K562 (cell line): Measurements from ENCODE around the gene GPX7. TPM values are rescaled to one million over a fixed set of nuclear protein-coding genes. Genes with fewer than 3 reads are reported as not detected.

Experiments
- ATAC-seq: fragments of 200-7000 bp; cut with Tn5 transposase; 3 replicates; pipeline ENCODE4 v1.9.1; 2020; ENCODE audit warnings: moderate library complexity
- Bru-seq: library from RNA; stranded (reverse); fragments of 400-500 nt; gene quantifications from one replicate; lab custom pipeline; 2021; lab: Mats Ljungman, UMichigan
- BruChase-seq, 2 experiments: library from RNA; stranded (reverse); fragments of 400-500 nt; gene quantifications; one replicate each; lab custom pipeline; 2021; lab: Mats Ljungman, UMichigan
- BruUV-seq: library from RNA; stranded (reverse); fragments of 400-500 nt; replicated peaks from 2 replicates; lab custom pipeline; 2021; lab: Mats Ljungman, UMichigan
- CTCF ChIA-PET: fragments of 300-600 bp; formaldehyde crosslinking; extraction: SDS; loops from one replicate; lab custom pipeline; 2021; ENCODE audit warnings: low intra/inter-chr PET ratio; lab: Yijun Ruan, JAX
- POLR2A ChIA-PET: fragments of 300-600, 350-650 bp; sonication (Branson Sonifier 250); formaldehyde crosslinking; extraction: SDS; loops from one replicate; lab custom pipeline; 2021; ENCODE audit warnings: antibody characterized with exemption, inconsistent platforms; lab: Yijun Ruan, JAX
- DNase-seq, 4 experiments: peaks; one replicate each; pipeline versions ENCODE4 v3.0.0 to v3.0.0-alpha.2; 2011 to 2018; ENCODE audit warnings: low spot score in 3 of 4, mixed read lengths in 3 of 4; ENCODE audit errors: extremely low read depth in 1 of 4
- FAIRE-seq: peaks from 2 replicates; lab custom pipeline; 2011; peaks lifted over from hg19 to GRCh38; lab: Jason Lieb, UNC
- H2AFZ ChIP-seq: 2 replicates; pipeline ENCODE4 v1.6.0; 2011; ENCODE audit warnings: low read depth, low read length, control low read depth, inconsistent platforms
- H3K27ac ChIP-seq: fragments of 200-600 bp; 3 replicates; pipeline ENCODE4 v1.8.0; 2011; ENCODE audit warnings: low read depth, mild to moderate bottlenecking, control low read depth, inconsistent platforms, low read length, moderate library complexity, mixed read lengths; ENCODE audit errors: extremely low read depth
- H3K27me3 ChIP-seq, 2 experiments: fragments of 300-600 bp in 1 of 2; 2 replicates in 1 of 2; 3 replicates in 1 of 2; pipeline versions ENCODE4 v1.6.0 to v1.8.0; 2011; ENCODE audit warnings: inconsistent platforms in 2 of 2, low read length in 2 of 2, mild to moderate bottlenecking in 1 of 2, mixed read lengths in 1 of 2, moderate library complexity in 1 of 2; ENCODE audit not compliant: control insufficient read depth in 2 of 2, insufficient read depth in 2 of 2
- H3K36me3 ChIP-seq: fragments of 300-600 bp; 3 replicates; pipeline ENCODE4 v1.8.0; 2011; ENCODE audit warnings: mild to moderate bottlenecking, low read length, inconsistent platforms; ENCODE audit not compliant: control insufficient read depth, insufficient read depth
- H3K4me1 ChIP-seq, 2 experiments: fragments of 200-600 bp in 1 of 2; replicated peaks in 1 of 2; 2 replicates in 1 of 2; 3 replicates in 1 of 2; pipeline versions ENCODE4 v1.5.1 to v1.8.0; 2011; ENCODE audit warnings: inconsistent platforms in 2 of 2, low read length in 2 of 2, mild to moderate bottlenecking in 1 of 2, mixed read lengths in 1 of 2, moderate library complexity in 1 of 2; ENCODE audit not compliant: control insufficient read depth in 2 of 2, insufficient read depth in 2 of 2
- H3K4me2 ChIP-seq: 2 replicates; pipeline ENCODE4 v1.6.1; 2011; ENCODE audit warnings: low read length, control low read depth, inconsistent platforms, mixed read lengths; ENCODE audit not compliant: insufficient read depth
- H3K4me3 ChIP-seq: fragments of 200-600 bp; sonication (generic), shearing (Covaris generic); 2 replicates; pipeline ENCODE4 v1.5.1; 2016; ENCODE audit warnings: control low read depth, inconsistent platforms
- H3K79me2 ChIP-seq: fragments of 200-600 bp; 3 replicates; pipeline ENCODE4 v1.8.0; 2011; ENCODE audit warnings: low read length, inconsistent platforms; ENCODE audit not compliant: control insufficient read depth, insufficient read depth
- H3K9ac ChIP-seq, 2 experiments: 2 replicates each; pipeline versions ENCODE4 v1.6.0 to v1.6.1; 2011; ENCODE audit warnings: low read depth in 2 of 2, low read length in 2 of 2, control low read depth in 1 of 2, inconsistent platforms in 1 of 2, mild to moderate bottlenecking in 1 of 2, mixed read lengths in 1 of 2; ENCODE audit not compliant: insufficient read depth in 1 of 2
- H3K9me1 ChIP-seq: one replicate; pipeline ENCODE4 v1.6.0; 2011; ENCODE audit warnings: inconsistent platforms, mild to moderate bottlenecking, low read length, moderate library complexity; ENCODE audit not compliant: control insufficient read depth, insufficient read depth
- H3K9me3 ChIP-seq: replicated peaks from 2 replicates; pipeline ENCODE4 v1.5.1; 2011; ENCODE audit warnings: low read depth, low read length, inconsistent platforms; ENCODE audit not compliant: control insufficient read depth, insufficient read depth
- H4K20me1 ChIP-seq: replicated peaks from 2 replicates; pipeline ENCODE4 v1.6.1; 2011; ENCODE audit warnings: low read length, inconsistent platforms, mixed read lengths; ENCODE audit not compliant: control insufficient read depth, insufficient read depth
- EZH2 ChIP-seq: IDR thresholded peaks from 2 replicates; pipeline ENCODE4 v1.6.1; 2012; ENCODE audit warnings: low read depth, mild to moderate bottlenecking, inconsistent platforms, low read length, borderline replicate concordance
- FOXA1 ChIP-seq: fragments of 450-650 bp; IDR thresholded peaks from 2 replicates; pipeline ENCODE4 v1.6.1; 2016; ENCODE audit warnings: mild to moderate bottlenecking, borderline replicate concordance
- KDM4B ChIP-seq, 2 experiments: fragments of 450-650 bp in 1 of 2; sonication (generic) in 1 of 2; IDR thresholded peaks; 2 replicates each; pipeline ENCODE4 v1.6.1; 2016 to 2017; ENCODE audit warnings: borderline replicate concordance in 2 of 2, antibody characterized with exemption in 1 of 2, low read depth in 1 of 2, mild to moderate bottlenecking in 1 of 2
- PRPF4 ChIP-seq: fragments of 200-400 bp; formaldehyde crosslinking; IDR thresholded peaks from one replicate; pipeline ENCODE4 v1.6.1; 2017; ENCODE audit warnings: low read length, low read depth, mild to moderate bottlenecking; ENCODE audit not compliant: insufficient read depth, poor library complexity, severe bottlenecking
- ZNF444 ChIP-seq: fragments of 250-450 bp; sonication (Bioruptor Pico); IDR thresholded peaks from 2 replicates; pipeline ENCODE4 v1.4.0; 2020; ENCODE audit warnings: mild to moderate bottlenecking, moderate library complexity
- WGBS: fragments of 100-300 bp; shearing (Covaris generic); methylation state at CpG from one replicate; pipeline ENCODE4 v1.1.6; 2016; ENCODE audit warnings: low coverage, mixed read lengths; ENCODE audit not compliant: insufficient coverage; ENCODE audit errors: missing lambda C conversion rate; 5-methylcytosine and 5-hydroxymethylcytosine counted together
- in situ Hi-C: fragments of 300-500 bp; cut with MboI; formaldehyde crosslinking; loops from 4 replicates; pipeline ENCODE4 v1.15.0; 2018; ENCODE audit warnings: inconsistent platforms, mixed read lengths
- intact Hi-C: fragments of 100-400 bp; cut with micrococcal nuclease; formaldehyde crosslinking; loops from 2 replicates; pipeline ENCODE4 v1.14.2; 2022
- long read RNA-seq, 3 experiments: library from polyadenylated mRNA in 2 of 3; library from RNA in 1 of 3; unstranded in 2 of 3; stranded (forward) in 1 of 3; transcript quantifications; one replicate each; pipeline ENCODE4 v2.0.0, GENCODE V29; 2019 to 2022
- polyA minus RNA-seq, 3 experiments: library from RNA; depleted of rRNA, polyadenylated mRNA; stranded (reverse); fragments of >200 nt; gene quantifications; 2 replicates each; pipeline ENCODE4 v1.2.3, GENCODE V29; 2011
- polyA plus RNA-seq, 8 experiments: library from polyadenylated mRNA; depleted of rRNA in 4 of 8; stranded (reverse) in 5 of 8; unstranded in 3 of 8; fragments of >200 nt; fragmentation: Nextera tagmentation in 2 of 8; fragmentation: Illumina TruSeq in 1 of 8; extraction: Ambion mirVana in 2 of 8; extraction: Trizol in 1 of 8; gene quantifications; 2 replicates each; pipeline versions ENCODE4 v1.2.1 to v1.2.3, GENCODE V29; 2011 to 2014; ENCODE audit warnings: inconsistent platforms in 1 of 8, missing spikeins in 1 of 8
- total RNA-seq, 7 experiments: library from RNA; depleted of rRNA in 6 of 7; stranded (reverse); fragments of >200 nt in 6 of 7; fragmentation: Illumina TruSeq in 2 of 7; extraction: Trizol in 2 of 7; gene quantifications; 2 replicates each; pipeline versions ENCODE4 v1.2.1 to v1.2.3, GENCODE V29; 2011 to 2021; ENCODE audit warnings: low replicate concordance in 1 of 7
- TF ChIP-seq, protein P1 (sequence below): sonication (generic); formaldehyde crosslinking; IDR thresholded peaks from 2 replicates; pipeline ENCODE4 v1.8.1; 2023; ENCODE audit warnings: mild to moderate bottlenecking, missing genetic modification reagents

GPX7 gene
- not detected in 2 replicates for total RNA-seq (2011; cell fraction: chromatin; rRNA removed; ENCODE audit: low replicate concordance)
- total RNA-seq (2011; cell fraction: nucleolus; rRNA removed), result not detected in 2 replicates
- total RNA-seq (2011; cell fraction: nucleoplasm; rRNA removed), result not detected in 2 replicates
- total RNA-seq (2014; rRNA removed), result not detected in 2 replicates
- not detected in 2 replicates for total RNA-seq (2014; rRNA removed; fragmentation: Illumina TruSeq; extraction: Trizol)
- total RNA-seq (2015; rRNA removed; fragmentation: Illumina TruSeq; extraction: Trizol), result not detected in 2 replicates
- total RNA-seq (2021), result not detected in 2 replicates
- polyA plus RNA-seq (2011; rRNA removed), result 0.07 TPM in 1 of 2 replicates, not detected in the other
- 0.13 TPM in 1 of 2 replicates, not detected in the other for polyA plus RNA-seq (2011; cell fraction: cytosol; rRNA removed)
- polyA plus RNA-seq (2011; cell fraction: nucleus; rRNA removed), result 0.13 TPM in 1 of 2 replicates, not detected in the other
- not detected in 2 replicates for polyA plus RNA-seq (2012)
- polyA plus RNA-seq (2014; fragmentation: Illumina TruSeq; extraction: Trizol), result not detected in 2 replicates
- polyA plus RNA-seq (2014; fragmentation: Nextera tagmentation; extraction: Ambion mirVana), result under 1 TPM in 1 of 2 experiments, not detected in 1; 0.08 TPM
- not detected in 2 replicates for polyA plus RNA-seq (2014; rRNA removed)
- not detected in 2 replicates for polyA minus RNA-seq (2011; rRNA and poly(A)+ RNA removed)
- not detected in 2 replicates for polyA minus RNA-seq (2011; cell fraction: cytosol; rRNA and poly(A)+ RNA removed)
- polyA minus RNA-seq (2011; cell fraction: nucleus; rRNA and poly(A)+ RNA removed), result not detected in 2 replicates
- Bru-seq, nascent RNA, result not detected
- BruChase-seq, experiment 1, labeled RNA remaining after a 2-hour chase, result not detected
- not detected for BruChase-seq, experiment 2, labeled RNA remaining after a 6-hour chase
- long read RNA-seq, experiment 1, partial matches to known transcripts, result 1 of 1 reads
- long read RNA-seq, experiment 1, other reads (novel, unspliced or antisense), result 0 of 1 reads
- long read RNA-seq, experiment 2, result 0 reads
- long read RNA-seq, experiment 3, result 0 reads

DNA sequence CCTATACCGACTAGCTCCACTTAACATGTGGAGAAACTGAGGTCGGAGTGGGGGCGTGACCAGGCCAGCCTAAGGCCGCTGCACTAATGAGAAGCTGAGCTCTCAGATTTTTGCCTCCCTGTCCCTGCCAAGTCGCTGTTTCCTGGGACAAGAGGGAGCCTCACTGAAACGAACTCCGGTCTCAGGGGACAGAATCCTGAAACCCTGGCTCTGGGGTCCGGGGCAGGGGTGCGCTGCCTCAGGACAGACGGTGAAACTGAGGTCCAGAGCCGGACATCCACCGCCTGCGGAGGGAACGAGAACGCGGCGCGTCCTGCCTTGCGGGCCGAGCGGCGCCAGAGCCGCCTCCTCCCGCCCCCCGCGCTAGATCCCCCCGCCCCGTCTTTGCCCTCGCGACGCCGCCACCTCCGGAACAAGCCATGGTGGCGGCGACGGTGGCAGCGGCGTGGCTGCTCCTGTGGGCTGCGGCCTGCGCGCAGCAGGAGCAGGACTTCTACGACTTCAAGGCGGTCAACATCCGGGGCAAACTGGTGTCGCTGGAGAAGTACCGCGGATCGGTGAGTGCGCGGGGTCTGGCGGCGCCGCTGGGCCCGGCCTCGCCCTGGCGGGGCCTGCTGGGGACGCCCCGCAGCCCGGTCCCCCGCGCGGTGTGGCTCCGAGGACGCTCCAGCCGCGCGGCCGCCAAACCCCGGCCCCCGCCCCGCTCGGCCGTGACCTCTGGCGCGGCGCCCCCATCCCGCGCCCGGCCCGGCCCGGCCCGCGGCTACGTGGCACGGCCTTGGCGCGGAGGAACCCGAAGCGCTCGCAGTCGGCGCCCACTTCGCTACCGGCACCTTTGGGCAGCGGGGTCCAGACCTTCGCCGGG, at the start of gene GPX7:
TSS of gene GPX7 (plus strand) at position 381 of the 865 bp plus-strand sequence. CDS start at position 420, 39 bp downstream.
- no TSS peak for BruUV-seq
- POLR2A ChIA-PET, result interaction anchor here (0.6 to 1.0 kb wide), 4 partner anchors 10 to 84 kb away, joined by 3 to 5 read pairs (median 4); no protein-coding TSS in a partner anchor

More for the DNA sequence above, at the start of gene GPX7:
- H4K20me1 ChIP-seq, result no peaks in the 10 kb centered on the region
- no peak within 1 kb of the TSS for H2AFZ ChIP-seq
- 83% methylated on average over 36 of the region's 97 CpGs for WGBS
- in situ Hi-C loops, result no loop called here
- CTCF ChIA-PET, result no interaction called here
- 0 out of 4 replicates have a peak within 1 kb of the TSS, but pooled peaks of 1 of the 2 experiments have one; percentile 33 for H3K9ac ChIP-seq
- no peak within 1 kb of the TSS for H3K27ac ChIP-seq
- no peaks in the 10 kb centered on the region for H3K36me3 ChIP-seq
- no peaks in the 10 kb centered on the region for H3K9me3 ChIP-seq
- H3K4me3 ChIP-seq, result no peak within 1 kb of the TSS
- ATAC-seq (no peak), FAIRE-seq (no peak), DNase-seq (no peak)
- intact Hi-C loops, result no loop called here
- H3K4me2 ChIP-seq, result no peak within 1 kb of the TSS
- no peak for TF ChIP-seq FOXA1
- no peak for TF ChIP-seq EZH2
- TF ChIP-seq PRPF4, result no peak
- no peak for TF ChIP-seq KDM4B (IDR thresholded peaks at IDR 0.05; ENCODE audit: borderline replicate concordance in 2 of 2, low read depth in 1 of 2)
- TF ChIP-seq, protein P1, sequence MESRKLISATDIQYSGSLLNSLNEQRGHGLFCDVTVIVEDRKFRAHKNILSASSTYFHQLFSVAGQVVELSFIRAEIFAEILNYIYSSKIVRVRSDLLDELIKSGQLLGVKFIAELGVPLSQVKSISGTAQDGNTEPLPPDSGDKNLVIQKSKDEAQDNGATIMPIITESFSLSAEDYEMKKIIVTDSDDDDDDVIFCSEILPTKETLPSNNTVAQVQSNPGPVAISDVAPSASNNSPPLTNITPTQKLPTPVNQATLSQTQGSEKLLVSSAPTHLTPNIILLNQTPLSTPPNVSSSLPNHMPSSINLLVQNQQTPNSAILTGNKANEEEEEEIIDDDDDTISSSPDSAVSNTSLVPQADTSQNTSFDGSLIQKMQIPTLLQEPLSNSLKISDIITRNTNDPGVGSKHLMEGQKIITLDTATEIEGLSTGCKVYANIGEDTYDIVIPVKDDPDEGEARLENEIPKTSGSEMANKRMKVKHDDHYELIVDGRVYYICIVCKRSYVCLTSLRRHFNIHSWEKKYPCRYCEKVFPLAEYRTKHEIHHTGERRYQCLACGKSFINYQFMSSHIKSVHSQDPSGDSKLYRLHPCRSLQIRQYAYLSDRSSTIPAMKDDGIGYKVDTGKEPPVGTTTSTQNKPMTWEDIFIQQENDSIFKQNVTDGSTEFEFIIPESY (CRISPR knock-in tag), result 0 out of 2 replicates have a peak, but pooled peaks have one; percentile 31
- no peak for TF ChIP-seq ZNF444 (CRISPR knock-in tag)
- H3K79me2 ChIP-seq, result no peaks in the 10 kb centered on the region
- no peaks in the 10 kb centered on the region for H3K27me3 ChIP-seq
- H3K4me1 ChIP-seq, result no peaks in the 10 kb centered on the region
- no peaks in the 10 kb centered on the region for H3K9me1 ChIP-seq
